HepG2 (cell line): Measurements from ENCODE around the gene ASPHD1. TPM values are rescaled to one million over a fixed set of nuclear protein-coding genes. Genes with fewer than 3 reads are reported as not detected.

Experiments
- AGO1 ChIP-seq: fragments of 200-400 bp; formaldehyde crosslinking; IDR thresholded peaks from 2 replicates; pipeline ENCODE4 v1.6.1; 2017; ENCODE audit warnings: mild to moderate bottlenecking, low read depth, low read length, moderate library complexity; ENCODE audit not compliant: poor library complexity, severe bottlenecking
- ATF7 ChIP-seq, 2 experiments: fragments of 450-650 bp in 1 of 2; sonication (generic) in 1 of 2; formaldehyde crosslinking in 1 of 2; IDR thresholded peaks; 2 replicates each; pipeline versions ENCODE4 v1.4.0 to v1.6.1; 2016 to 2020; ENCODE audit warnings: antibody characterized with exemption in 1 of 2, mild to moderate bottlenecking in 1 of 2, missing genetic modification reagents in 1 of 2
- CBX1 ChIP-seq: IDR thresholded peaks from one replicate; pipeline ENCODE4 v1.6.1; 2016; ENCODE audit warnings: antibody characterized with exemption, low read depth
- DR1 ChIP-seq: sonication (generic); formaldehyde crosslinking; IDR thresholded peaks from 2 replicates; pipeline ENCODE4 v1.8.0; 2021; ENCODE audit warnings: mild to moderate bottlenecking, missing genetic modification reagents, inconsistent platforms
- RFX3 ChIP-seq: IDR thresholded peaks from 2 replicates; pipeline ENCODE4 v1.6.1; 2016; ENCODE audit warnings: missing biosample characterization, missing genetic modification reagents
- RORA ChIP-seq: sonication (generic); formaldehyde crosslinking; IDR thresholded peaks from 2 replicates; pipeline ENCODE4 v1.5.0; 2020; ENCODE audit warnings: mild to moderate bottlenecking, missing genetic modification reagents, moderate library complexity
- TOPORS ChIP-seq: sonication (generic); formaldehyde crosslinking; IDR thresholded peaks from 2 replicates; pipeline ENCODE4 v1.8.0; 2023; ENCODE audit warnings: mild to moderate bottlenecking, missing genetic modification reagents
- ZNF605 ChIP-seq: sonication (generic); formaldehyde crosslinking; IDR thresholded peaks from 2 replicates; pipeline ENCODE4 v1.8.0; 2022; ENCODE audit warnings: mild to moderate bottlenecking, missing genetic modification reagents
- polyA plus RNA-seq, 8 experiments: library from polyadenylated mRNA; depleted of rRNA in 3 of 8; stranded (reverse) in 7 of 8; unstranded in 1 of 8; fragments of >200 nt; fragmentation: Illumina TruSeq in 4 of 8; extraction: Trizol in 4 of 8; gene quantifications; 2 replicates each; pipeline versions ENCODE4 v1.2.1 to v1.2.3, GENCODE V29; 2011 to 2016; ENCODE audit warnings: low read depth in 4 of 8, missing spikeins in 1 of 8, mixed read lengths in 1 of 8; ENCODE audit not compliant: insufficient read depth in 1 of 8
- total RNA-seq, 5 experiments: library from RNA; depleted of rRNA; stranded (reverse); fragments of >200 nt; fragmentation: Illumina TruSeq; extraction: Trizol; gene quantifications; 2 replicates each; pipeline ENCODE4 v1.2.3, GENCODE V29; 2016; ENCODE audit warnings: low read depth in 1 of 5
- TF ChIP-seq, protein P1 (sequence below): sonication (generic); formaldehyde crosslinking; IDR thresholded peaks from 2 replicates; pipeline ENCODE4 v1.4.0; 2020; ENCODE audit warnings: mild to moderate bottlenecking, missing genetic modification reagents
- TF ChIP-seq, protein P2 (sequence below): sonication (generic); formaldehyde crosslinking; conservative IDR thresholded peaks from 2 replicates; pipeline ENCODE4 v1.4.0; 2020; ENCODE audit warnings: missing genetic modification reagents
- TF ChIP-seq, protein P3 (sequence below): IDR thresholded peaks from 2 replicates; pipeline ENCODE4 v1.6.1; 2016; ENCODE audit warnings: mild to moderate bottlenecking, missing biosample characterization, missing genetic modification reagents
- TF ChIP-seq, protein P4 (sequence below): sonication (generic); formaldehyde crosslinking; IDR thresholded peaks from 2 replicates; pipeline ENCODE4 v1.4.0; 2020; ENCODE audit warnings: mild to moderate bottlenecking, low read depth, missing genetic modification reagents
- TF ChIP-seq, protein P5 (sequence below): sonication (generic); formaldehyde crosslinking; IDR thresholded peaks from 2 replicates; pipeline ENCODE4 v1.5.0; 2020; ENCODE audit warnings: mild to moderate bottlenecking, missing genetic modification reagents, borderline replicate concordance
- TF ChIP-seq, protein P6 (sequence below): sonication (generic); formaldehyde crosslinking; IDR thresholded peaks from 2 replicates; pipeline ENCODE4 v1.5.0; 2020; ENCODE audit warnings: mild to moderate bottlenecking, missing genetic modification reagents

Gene ASPHD1
- total and polyA plus RNA-seq, 2 of the 13 experiments (the other 11 are each of a cell fraction or from before 2014, with no cell fraction given) = 13.1 to 19.7 TPM

DNA sequence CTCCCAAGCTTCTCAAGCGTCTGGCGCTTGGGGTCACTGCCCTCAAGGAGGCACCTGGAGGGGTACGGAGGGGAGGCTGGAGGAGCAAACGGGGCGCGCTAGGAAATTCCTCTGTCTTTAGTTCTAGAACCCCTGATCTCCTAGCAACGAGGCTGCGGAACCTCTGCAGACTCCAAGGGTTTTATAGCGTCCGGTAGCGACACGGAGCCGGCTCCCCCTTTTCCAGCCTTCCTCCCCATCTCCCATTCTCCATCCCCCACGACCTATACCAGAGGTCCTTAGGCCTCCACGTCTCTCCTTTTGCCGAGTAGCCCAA lies 36.7 kb upstream of the ASPHD1 start (continued):
- no peak for TF ChIP-seq AGO1
- TF ChIP-seq, protein P1, sequence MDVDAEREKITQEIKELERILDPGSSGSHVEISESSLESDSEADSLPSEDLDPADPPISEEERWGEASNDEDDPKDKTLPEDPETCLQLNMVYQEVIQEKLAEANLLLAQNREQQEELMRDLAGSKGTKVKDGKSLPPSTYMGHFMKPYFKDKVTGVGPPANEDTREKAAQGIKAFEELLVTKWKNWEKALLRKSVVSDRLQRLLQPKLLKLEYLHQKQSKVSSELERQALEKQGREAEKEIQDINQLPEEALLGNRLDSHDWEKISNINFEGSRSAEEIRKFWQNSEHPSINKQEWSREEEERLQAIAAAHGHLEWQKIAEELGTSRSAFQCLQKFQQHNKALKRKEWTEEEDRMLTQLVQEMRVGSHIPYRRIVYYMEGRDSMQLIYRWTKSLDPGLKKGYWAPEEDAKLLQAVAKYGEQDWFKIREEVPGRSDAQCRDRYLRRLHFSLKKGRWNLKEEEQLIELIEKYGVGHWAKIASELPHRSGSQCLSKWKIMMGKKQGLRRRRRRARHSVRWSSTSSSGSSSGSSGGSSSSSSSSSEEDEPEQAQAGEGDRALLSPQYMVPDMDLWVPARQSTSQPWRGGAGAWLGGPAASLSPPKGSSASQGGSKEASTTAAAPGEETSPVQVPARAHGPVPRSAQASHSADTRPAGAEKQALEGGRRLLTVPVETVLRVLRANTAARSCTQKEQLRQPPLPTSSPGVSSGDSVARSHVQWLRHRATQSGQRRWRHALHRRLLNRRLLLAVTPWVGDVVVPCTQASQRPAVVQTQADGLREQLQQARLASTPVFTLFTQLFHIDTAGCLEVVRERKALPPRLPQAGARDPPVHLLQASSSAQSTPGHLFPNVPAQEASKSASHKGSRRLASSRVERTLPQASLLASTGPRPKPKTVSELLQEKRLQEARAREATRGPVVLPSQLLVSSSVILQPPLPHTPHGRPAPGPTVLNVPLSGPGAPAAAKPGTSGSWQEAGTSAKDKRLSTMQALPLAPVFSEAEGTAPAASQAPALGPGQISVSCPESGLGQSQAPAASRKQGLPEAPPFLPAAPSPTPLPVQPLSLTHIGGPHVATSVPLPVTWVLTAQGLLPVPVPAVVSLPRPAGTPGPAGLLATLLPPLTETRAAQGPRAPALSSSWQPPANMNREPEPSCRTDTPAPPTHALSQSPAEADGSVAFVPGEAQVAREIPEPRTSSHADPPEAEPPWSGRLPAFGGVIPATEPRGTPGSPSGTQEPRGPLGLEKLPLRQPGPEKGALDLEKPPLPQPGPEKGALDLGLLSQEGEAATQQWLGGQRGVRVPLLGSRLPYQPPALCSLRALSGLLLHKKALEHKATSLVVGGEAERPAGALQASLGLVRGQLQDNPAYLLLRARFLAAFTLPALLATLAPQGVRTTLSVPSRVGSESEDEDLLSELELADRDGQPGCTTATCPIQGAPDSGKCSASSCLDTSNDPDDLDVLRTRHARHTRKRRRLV (CRISPR knock-in tag) = no peak
- TF ChIP-seq, protein P2, sequence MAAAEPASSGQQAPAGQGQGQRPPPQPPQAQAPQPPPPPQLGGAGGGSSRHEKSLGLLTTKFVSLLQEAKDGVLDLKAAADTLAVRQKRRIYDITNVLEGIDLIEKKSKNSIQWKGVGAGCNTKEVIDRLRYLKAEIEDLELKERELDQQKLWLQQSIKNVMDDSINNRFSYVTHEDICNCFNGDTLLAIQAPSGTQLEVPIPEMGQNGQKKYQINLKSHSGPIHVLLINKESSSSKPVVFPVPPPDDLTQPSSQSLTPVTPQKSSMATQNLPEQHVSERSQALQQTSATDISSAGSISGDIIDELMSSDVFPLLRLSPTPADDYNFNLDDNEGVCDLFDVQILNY (CRISPR knock-in tag) = 0 out of 2 replicates have a peak, but pooled peaks have one; percentile 11
- TF ChIP-seq, protein P3, sequence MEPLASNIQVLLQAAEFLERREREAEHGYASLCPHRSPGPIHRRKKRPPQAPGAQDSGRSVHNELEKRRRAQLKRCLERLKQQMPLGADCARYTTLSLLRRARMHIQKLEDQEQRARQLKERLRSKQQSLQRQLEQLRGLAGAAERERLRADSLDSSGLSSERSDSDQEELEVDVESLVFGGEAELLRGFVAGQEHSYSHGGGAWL (CRISPR knock-in tag) = no peak
- TF ChIP-seq, protein P4, sequence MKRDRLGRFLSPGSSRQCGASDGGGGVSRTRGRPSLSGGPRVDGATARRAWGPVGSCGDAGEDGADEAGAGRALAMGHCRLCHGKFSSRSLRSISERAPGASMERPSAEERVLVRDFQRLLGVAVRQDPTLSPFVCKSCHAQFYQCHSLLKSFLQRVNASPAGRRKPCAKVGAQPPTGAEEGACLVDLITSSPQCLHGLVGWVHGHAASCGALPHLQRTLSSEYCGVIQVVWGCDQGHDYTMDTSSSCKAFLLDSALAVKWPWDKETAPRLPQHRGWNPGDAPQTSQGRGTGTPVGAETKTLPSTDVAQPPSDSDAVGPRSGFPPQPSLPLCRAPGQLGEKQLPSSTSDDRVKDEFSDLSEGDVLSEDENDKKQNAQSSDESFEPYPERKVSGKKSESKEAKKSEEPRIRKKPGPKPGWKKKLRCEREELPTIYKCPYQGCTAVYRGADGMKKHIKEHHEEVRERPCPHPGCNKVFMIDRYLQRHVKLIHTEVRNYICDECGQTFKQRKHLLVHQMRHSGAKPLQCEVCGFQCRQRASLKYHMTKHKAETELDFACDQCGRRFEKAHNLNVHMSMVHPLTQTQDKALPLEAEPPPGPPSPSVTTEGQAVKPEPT (CRISPR knock-in tag) = no peak
- TF ChIP-seq, protein P5, sequence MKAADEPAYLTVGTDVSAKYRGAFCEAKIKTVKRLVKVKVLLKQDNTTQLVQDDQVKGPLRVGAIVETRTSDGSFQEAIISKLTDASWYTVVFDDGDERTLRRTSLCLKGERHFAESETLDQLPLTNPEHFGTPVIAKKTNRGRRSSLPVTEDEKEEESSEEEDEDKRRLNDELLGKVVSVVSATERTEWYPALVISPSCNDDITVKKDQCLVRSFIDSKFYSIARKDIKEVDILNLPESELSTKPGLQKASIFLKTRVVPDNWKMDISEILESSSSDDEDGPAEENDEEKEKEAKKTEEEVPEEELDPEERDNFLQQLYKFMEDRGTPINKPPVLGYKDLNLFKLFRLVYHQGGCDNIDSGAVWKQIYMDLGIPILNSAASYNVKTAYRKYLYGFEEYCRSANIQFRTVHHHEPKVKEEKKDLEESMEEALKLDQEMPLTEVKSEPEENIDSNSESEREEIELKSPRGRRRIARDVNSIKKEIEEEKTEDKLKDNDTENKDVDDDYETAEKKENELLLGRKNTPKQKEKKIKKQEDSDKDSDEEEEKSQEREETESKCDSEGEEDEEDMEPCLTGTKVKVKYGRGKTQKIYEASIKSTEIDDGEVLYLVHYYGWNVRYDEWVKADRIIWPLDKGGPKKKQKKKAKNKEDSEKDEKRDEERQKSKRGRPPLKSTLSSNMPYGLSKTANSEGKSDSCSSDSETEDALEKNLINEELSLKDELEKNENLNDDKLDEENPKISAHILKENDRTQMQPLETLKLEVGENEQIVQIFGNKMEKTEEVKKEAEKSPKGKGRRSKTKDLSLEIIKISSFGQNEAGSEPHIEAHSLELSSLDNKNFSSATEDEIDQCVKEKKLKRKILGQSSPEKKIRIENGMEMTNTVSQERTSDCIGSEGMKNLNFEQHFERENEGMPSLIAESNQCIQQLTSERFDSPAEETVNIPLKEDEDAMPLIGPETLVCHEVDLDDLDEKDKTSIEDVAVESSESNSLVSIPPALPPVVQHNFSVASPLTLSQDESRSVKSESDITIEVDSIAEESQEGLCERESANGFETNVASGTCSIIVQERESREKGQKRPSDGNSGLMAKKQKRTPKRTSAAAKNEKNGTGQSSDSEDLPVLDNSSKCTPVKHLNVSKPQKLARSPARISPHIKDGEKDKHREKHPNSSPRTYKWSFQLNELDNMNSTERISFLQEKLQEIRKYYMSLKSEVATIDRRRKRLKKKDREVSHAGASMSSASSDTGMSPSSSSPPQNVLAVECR (CRISPR knock-in tag) = no peak
- TF ChIP-seq ATF7 (IDR thresholded peaks at IDR 0.05) = no peak
- no peak for TF ChIP-seq ATF7 (CRISPR knock-in tag; IDR thresholded peaks at IDR 0.05)
- TF ChIP-seq TOPORS = no peak
- TF ChIP-seq CBX1 = no peak
- peak; percentile 91; the same call in 1 of the 2 replicates for TF ChIP-seq ZNF605 (CRISPR knock-in tag)
- no peak for TF ChIP-seq DR1
- no peak for TF ChIP-seq RFX3
- TF ChIP-seq, protein P6, sequence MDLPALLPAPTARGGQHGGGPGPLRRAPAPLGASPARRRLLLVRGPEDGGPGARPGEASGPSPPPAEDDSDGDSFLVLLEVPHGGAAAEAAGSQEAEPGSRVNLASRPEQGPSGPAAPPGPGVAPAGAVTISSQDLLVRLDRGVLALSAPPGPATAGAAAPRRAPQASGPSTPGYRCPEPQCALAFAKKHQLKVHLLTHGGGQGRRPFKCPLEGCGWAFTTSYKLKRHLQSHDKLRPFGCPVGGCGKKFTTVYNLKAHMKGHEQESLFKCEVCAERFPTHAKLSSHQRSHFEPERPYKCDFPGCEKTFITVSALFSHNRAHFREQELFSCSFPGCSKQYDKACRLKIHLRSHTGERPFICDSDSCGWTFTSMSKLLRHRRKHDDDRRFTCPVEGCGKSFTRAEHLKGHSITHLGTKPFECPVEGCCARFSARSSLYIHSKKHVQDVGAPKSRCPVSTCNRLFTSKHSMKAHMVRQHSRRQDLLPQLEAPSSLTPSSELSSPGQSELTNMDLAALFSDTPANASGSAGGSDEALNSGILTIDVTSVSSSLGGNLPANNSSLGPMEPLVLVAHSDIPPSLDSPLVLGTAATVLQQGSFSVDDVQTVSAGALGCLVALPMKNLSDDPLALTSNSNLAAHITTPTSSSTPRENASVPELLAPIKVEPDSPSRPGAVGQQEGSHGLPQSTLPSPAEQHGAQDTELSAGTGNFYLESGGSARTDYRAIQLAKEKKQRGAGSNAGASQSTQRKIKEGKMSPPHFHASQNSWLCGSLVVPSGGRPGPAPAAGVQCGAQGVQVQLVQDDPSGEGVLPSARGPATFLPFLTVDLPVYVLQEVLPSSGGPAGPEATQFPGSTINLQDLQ (CRISPR knock-in tag) = no peak
- TF ChIP-seq RORA (CRISPR knock-in tag) = no peak
